K562 (cell line): ENCODE data around the gene DOK3. TPM values are rescaled to one million over a fixed set of nuclear protein-coding genes. Genes with fewer than 3 reads are reported as not detected.

Experiments
- ATAC-seq: fragments of 200-7000 bp; cut with Tn5 transposase; 3 replicates; pipeline ENCODE4 v1.9.1; 2020; ENCODE audit warnings: moderate library complexity
- BruUV-seq: library from RNA; stranded (reverse); fragments of 400-500 nt; replicated peaks from 2 replicates; lab custom pipeline; 2021; lab: Mats Ljungman, UMichigan
- CTCF ChIA-PET: fragments of 300-600 bp; formaldehyde crosslinking; extraction: SDS; loops from one replicate; lab custom pipeline; 2021; ENCODE audit warnings: low intra/inter-chr PET ratio; lab: Yijun Ruan, JAX
- POLR2A ChIA-PET: fragments of 300-600, 350-650 bp; sonication (Branson Sonifier 250); formaldehyde crosslinking; extraction: SDS; loops from one replicate; lab custom pipeline; 2021; ENCODE audit warnings: antibody characterized with exemption, inconsistent platforms; lab: Yijun Ruan, JAX
- DNase-seq, 4 experiments: peaks; one replicate each; pipeline versions ENCODE4 v3.0.0 to v3.0.0-alpha.2; 2011 to 2018; ENCODE audit warnings: low spot score in 3 of 4, mixed read lengths in 3 of 4; ENCODE audit errors: extremely low read depth in 1 of 4
- FAIRE-seq: peaks from 2 replicates; lab custom pipeline; 2011; peaks lifted over from hg19 to GRCh38; lab: Jason Lieb, UNC
- H2AFZ ChIP-seq: 2 replicates; pipeline ENCODE4 v1.6.0; 2011; ENCODE audit warnings: low read depth, low read length, control low read depth, inconsistent platforms
- H3K27ac ChIP-seq: fragments of 200-600 bp; 3 replicates; pipeline ENCODE4 v1.8.0; 2011; ENCODE audit warnings: low read depth, mild to moderate bottlenecking, control low read depth, inconsistent platforms, low read length, moderate library complexity, mixed read lengths; ENCODE audit errors: extremely low read depth
- H3K27me3 ChIP-seq, 2 experiments: fragments of 300-600 bp in 1 of 2; 2 replicates in 1 of 2; 3 replicates in 1 of 2; pipeline versions ENCODE4 v1.6.0 to v1.8.0; 2011; ENCODE audit warnings: inconsistent platforms in 2 of 2, low read length in 2 of 2, mild to moderate bottlenecking in 1 of 2, mixed read lengths in 1 of 2, moderate library complexity in 1 of 2; ENCODE audit not compliant: control insufficient read depth in 2 of 2, insufficient read depth in 2 of 2
- H3K36me3 ChIP-seq: fragments of 300-600 bp; 3 replicates; pipeline ENCODE4 v1.8.0; 2011; ENCODE audit warnings: mild to moderate bottlenecking, low read length, inconsistent platforms; ENCODE audit not compliant: control insufficient read depth, insufficient read depth
- H3K4me1 ChIP-seq, 2 experiments: fragments of 200-600 bp in 1 of 2; replicated peaks in 1 of 2; 2 replicates in 1 of 2; 3 replicates in 1 of 2; pipeline versions ENCODE4 v1.5.1 to v1.8.0; 2011; ENCODE audit warnings: inconsistent platforms in 2 of 2, low read length in 2 of 2, mild to moderate bottlenecking in 1 of 2, mixed read lengths in 1 of 2, moderate library complexity in 1 of 2; ENCODE audit not compliant: control insufficient read depth in 2 of 2, insufficient read depth in 2 of 2
- H3K4me2 ChIP-seq: 2 replicates; pipeline ENCODE4 v1.6.1; 2011; ENCODE audit warnings: low read length, control low read depth, inconsistent platforms, mixed read lengths; ENCODE audit not compliant: insufficient read depth
- H3K4me3 ChIP-seq: fragments of 200-600 bp; sonication (generic), shearing (Covaris generic); 2 replicates; pipeline ENCODE4 v1.5.1; 2016; ENCODE audit warnings: control low read depth, inconsistent platforms
- H3K79me2 ChIP-seq: fragments of 200-600 bp; 3 replicates; pipeline ENCODE4 v1.8.0; 2011; ENCODE audit warnings: low read length, inconsistent platforms; ENCODE audit not compliant: control insufficient read depth, insufficient read depth
- H3K9ac ChIP-seq, 2 experiments: 2 replicates each; pipeline versions ENCODE4 v1.6.0 to v1.6.1; 2011; ENCODE audit warnings: low read depth in 2 of 2, low read length in 2 of 2, control low read depth in 1 of 2, inconsistent platforms in 1 of 2, mild to moderate bottlenecking in 1 of 2, mixed read lengths in 1 of 2; ENCODE audit not compliant: insufficient read depth in 1 of 2
- H3K9me1 ChIP-seq: one replicate; pipeline ENCODE4 v1.6.0; 2011; ENCODE audit warnings: inconsistent platforms, mild to moderate bottlenecking, low read length, moderate library complexity; ENCODE audit not compliant: control insufficient read depth, insufficient read depth
- H3K9me3 ChIP-seq: replicated peaks from 2 replicates; pipeline ENCODE4 v1.5.1; 2011; ENCODE audit warnings: low read depth, low read length, inconsistent platforms; ENCODE audit not compliant: control insufficient read depth, insufficient read depth
- H4K20me1 ChIP-seq: replicated peaks from 2 replicates; pipeline ENCODE4 v1.6.1; 2011; ENCODE audit warnings: low read length, inconsistent platforms, mixed read lengths; ENCODE audit not compliant: control insufficient read depth, insufficient read depth
- BDP1 ChIP-seq: IDR thresholded peaks from 3 replicates; pipeline ENCODE4 v1.6.1; 2011; ENCODE audit not compliant: insufficient read length, insufficient read depth
- DACH1 ChIP-seq: fragments of 450-650 bp; IDR thresholded peaks from 2 replicates; pipeline ENCODE4 v1.6.1; 2018; ENCODE audit not compliant: partially characterized antibody
- HCFC1 ChIP-seq: IDR thresholded peaks from 2 replicates; pipeline ENCODE4 v1.6.1; 2012; ENCODE audit warnings: low read depth, low read length, improper control_type of control experiment
- HDGF ChIP-seq: fragments of 450-650 bp; IDR thresholded peaks from 2 replicates; pipeline ENCODE4 v1.6.1; 2016
- HNRNPL ChIP-seq: fragments of 200-400 bp; formaldehyde crosslinking; IDR thresholded peaks from 2 replicates; pipeline ENCODE4 v1.6.1; 2017; ENCODE audit warnings: low read depth, mild to moderate bottlenecking, low read length
- ID3 ChIP-seq, 2 experiments: fragments of 250-450 bp in 1 of 2; fragments of 450-650 bp in 1 of 2; sonication (Bioruptor Pico) in 1 of 2; IDR thresholded peaks; 2 replicates each; pipeline versions ENCODE4 v1.6.1 to v1.8.0; 2016 to 2021; ENCODE audit warnings: mild to moderate bottlenecking in 2 of 2, moderate library complexity in 2 of 2, missing compliant biosample characterization in 1 of 2, missing genetic modification characterization in 1 of 2
- MEF2A ChIP-seq: IDR thresholded peaks from 2 replicates; pipeline ENCODE4 v1.6.1; 2011; ENCODE audit warnings: low read depth, mild to moderate bottlenecking, low read length, moderate library complexity; ENCODE audit not compliant: control insufficient read depth
- MXI1 ChIP-seq: IDR thresholded peaks from 2 replicates; pipeline ENCODE4 v1.6.1; 2011; ENCODE audit warnings: low read depth, mild to moderate bottlenecking, improper control_type of control experiment, low read length
- NFIX ChIP-seq: fragments of 250-450 bp; sonication (Bioruptor Pico); IDR thresholded peaks from 2 replicates; pipeline ENCODE4 v1.4.0; 2020; ENCODE audit warnings: low read depth, mild to moderate bottlenecking, moderate library complexity
- NFXL1 ChIP-seq: fragments of 450-650 bp; formaldehyde crosslinking; IDR thresholded peaks from 2 replicates; pipeline ENCODE4 v1.4.0; 2021; ENCODE audit warnings: mild to moderate bottlenecking
- PHF21A ChIP-seq: fragments of 450-650 bp; IDR thresholded peaks from 2 replicates; pipeline ENCODE4 v1.6.1; 2017; ENCODE audit warnings: low read depth, borderline replicate concordance
- PHTF2 ChIP-seq: fragments of 250-450 bp; sonication (Bioruptor Pico); IDR thresholded peaks from 2 replicates; pipeline ENCODE4 v1.5.0; 2021; ENCODE audit warnings: mild to moderate bottlenecking
- SOX6 ChIP-seq: fragments of 450-650 bp; IDR thresholded peaks from 2 replicates; pipeline ENCODE4 v1.6.1; 2014; ENCODE audit warnings: mild to moderate bottlenecking
- SRSF1 ChIP-seq: fragments of 200-400 bp; formaldehyde crosslinking; IDR thresholded peaks from 2 replicates; pipeline ENCODE4 v1.6.1; 2017; ENCODE audit warnings: mild to moderate bottlenecking, low read depth, low read length, moderate library complexity
- STAG1 ChIP-seq: sonication (generic); formaldehyde crosslinking; IDR thresholded peaks from 2 replicates; pipeline ENCODE4 v1.5.0; 2020; ENCODE audit warnings: missing genetic modification reagents, borderline replicate concordance
- ZBTB9 ChIP-seq: fragments of 450-650 bp; formaldehyde crosslinking; IDR thresholded peaks from 2 replicates; pipeline ENCODE4 v1.4.0; 2020; ENCODE audit warnings: mild to moderate bottlenecking, moderate library complexity
- ZNF24 ChIP-seq: fragments of 450-650 bp; IDR thresholded peaks from 2 replicates; pipeline ENCODE4 v1.6.1; 2016
- ZNF3 ChIP-seq: fragments of 250-450 bp; sonication (Bioruptor Pico); IDR thresholded peaks from 2 replicates; pipeline ENCODE4 v1.5.0; 2021; ENCODE audit warnings: mild to moderate bottlenecking, moderate library complexity
- ZNF436 ChIP-seq: fragments of 250-450, 450-650 bp; sonication (Bioruptor Pico); formaldehyde crosslinking; IDR thresholded peaks from 2 replicates; pipeline ENCODE4 v1.7.0; 2020; ENCODE audit warnings: mild to moderate bottlenecking
- WGBS: fragments of 100-300 bp; shearing (Covaris generic); methylation state at CpG from one replicate; pipeline ENCODE4 v1.1.6; 2016; ENCODE audit warnings: low coverage, mixed read lengths; ENCODE audit not compliant: insufficient coverage; ENCODE audit errors: missing lambda C conversion rate; 5-methylcytosine and 5-hydroxymethylcytosine counted together
- in situ Hi-C: fragments of 300-500 bp; cut with MboI; formaldehyde crosslinking; loops from 4 replicates; pipeline ENCODE4 v1.15.0; 2018; ENCODE audit warnings: inconsistent platforms, mixed read lengths
- intact Hi-C: fragments of 100-400 bp; cut with micrococcal nuclease; formaldehyde crosslinking; loops from 2 replicates; pipeline ENCODE4 v1.14.2; 2022
- polyA plus RNA-seq, 8 experiments: library from polyadenylated mRNA; depleted of rRNA in 4 of 8; stranded (reverse) in 5 of 8; unstranded in 3 of 8; fragments of >200 nt; fragmentation: Nextera tagmentation in 2 of 8; fragmentation: Illumina TruSeq in 1 of 8; extraction: Ambion mirVana in 2 of 8; extraction: Trizol in 1 of 8; gene quantifications; 2 replicates each; pipeline versions ENCODE4 v1.2.1 to v1.2.3, GENCODE V29; 2011 to 2014; ENCODE audit warnings: inconsistent platforms in 1 of 8, missing spikeins in 1 of 8
- total RNA-seq, 7 experiments: library from RNA; depleted of rRNA in 6 of 7; stranded (reverse); fragments of >200 nt in 6 of 7; fragmentation: Illumina TruSeq in 2 of 7; extraction: Trizol in 2 of 7; gene quantifications; 2 replicates each; pipeline versions ENCODE4 v1.2.1 to v1.2.3, GENCODE V29; 2011 to 2021; ENCODE audit warnings: low replicate concordance in 1 of 7
- TF ChIP-seq, protein P1 (sequence below): fragments of 250-450 bp; sonication (Bioruptor Pico); IDR thresholded peaks from 2 replicates; pipeline ENCODE4 v1.5.0; 2022; ENCODE audit warnings: mild to moderate bottlenecking

Gene DOK3
- total and polyA plus RNA-seq, 9 of the 15 experiments (the other 6 are each of a cell fraction or from before 2014, with no cell fraction given), result 1.3 to 23.0 (median 8.0) TPM

DNA sequence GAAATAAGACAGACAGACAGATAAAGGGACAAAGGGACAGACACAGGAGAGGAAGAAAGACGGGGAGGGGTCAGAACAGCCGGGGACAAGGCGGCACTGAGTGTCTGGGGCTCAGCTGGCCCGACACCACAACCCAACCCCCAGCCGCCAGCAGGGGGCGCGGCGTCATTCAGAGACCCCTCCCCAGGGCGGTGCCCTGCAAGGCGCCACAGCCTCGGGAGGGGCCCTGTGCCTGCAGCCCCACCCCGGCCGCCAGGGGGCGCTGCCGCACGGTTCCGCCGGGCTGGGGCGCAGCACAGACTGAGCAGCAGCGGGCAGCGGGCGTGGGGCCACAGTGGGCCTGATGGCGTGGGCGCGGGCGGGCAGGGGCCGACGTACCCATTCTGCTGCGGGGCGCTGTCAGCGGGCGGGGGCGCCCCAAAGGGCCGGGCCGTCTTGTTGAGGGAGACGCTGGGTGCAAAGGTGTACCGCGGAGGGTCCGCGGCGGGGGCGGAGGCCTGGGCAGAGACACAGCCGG lies 18.1 kb downstream of the DOK3 start:
- H4K20me1 ChIP-seq, result peaks cover 3% of the 10 kb centered on the region; the same call in 1 of the 2 replicates
- 2% methylated on average over 18 of the region's 43 CpGs for WGBS
- H2AFZ ChIP-seq, result no peak overlapping the region
- H3K4me3 ChIP-seq, result no peak overlapping the region
- H3K9ac ChIP-seq, result no peak overlapping the region
- no TSS peak for BruUV-seq
- intact Hi-C loops (loop anchor here (1.0 kb wide), 1 partner anchor 10 kb away; no protein-coding TSS in a partner anchor), in situ Hi-C loops (no loop called here)
- peaks cover 38% of the 10 kb centered on the region for H3K79me2 ChIP-seq
- peaks cover 40 to 79% of the 10 kb centered on the region in 2 experiments for H3K4me1 ChIP-seq
- 0 out of 2 replicates have a peak overlapping the region, but pooled peaks have one; percentile 6 for H3K4me2 ChIP-seq
- ChIA-PET POLR2A (interaction anchor here (1.0 to 4.0 kb wide), 9 partner anchors 10 to 37 kb away, joined by 3 to 21 read pairs (median 7); partner anchors contain the start of genes DBN1 and DOK3), CTCF (interaction anchor here (0.6 to 2.2 kb wide), 3 partner anchors 9 to 19 kb away, joined by 3 to 19 read pairs (median 4); no protein-coding TSS in a partner anchor)
- H3K9me3 ChIP-seq, result no peaks in the 10 kb centered on the region
- no peaks in the 10 kb centered on the region for H3K27me3 ChIP-seq
- peak overlapping the region; percentile 23; the same call in 1 of the 3 replicates for H3K27ac ChIP-seq
- H3K9me1 ChIP-seq, result no peaks in the 10 kb centered on the region
- DNase-seq, result peak; percentile 94 to 97 (median 96)
- peaks cover 84% of the 10 kb centered on the region; the same call in 2 of the 3 replicates for H3K36me3 ChIP-seq
- ATAC-seq, result peak; percentile 87
- peak; percentile 70 for FAIRE-seq
- no peak for TF ChIP-seq ZNF436
- TF ChIP-seq MEF2A, result no peak
- TF ChIP-seq DACH1, result peak; percentile 74
- TF ChIP-seq, protein P1, sequence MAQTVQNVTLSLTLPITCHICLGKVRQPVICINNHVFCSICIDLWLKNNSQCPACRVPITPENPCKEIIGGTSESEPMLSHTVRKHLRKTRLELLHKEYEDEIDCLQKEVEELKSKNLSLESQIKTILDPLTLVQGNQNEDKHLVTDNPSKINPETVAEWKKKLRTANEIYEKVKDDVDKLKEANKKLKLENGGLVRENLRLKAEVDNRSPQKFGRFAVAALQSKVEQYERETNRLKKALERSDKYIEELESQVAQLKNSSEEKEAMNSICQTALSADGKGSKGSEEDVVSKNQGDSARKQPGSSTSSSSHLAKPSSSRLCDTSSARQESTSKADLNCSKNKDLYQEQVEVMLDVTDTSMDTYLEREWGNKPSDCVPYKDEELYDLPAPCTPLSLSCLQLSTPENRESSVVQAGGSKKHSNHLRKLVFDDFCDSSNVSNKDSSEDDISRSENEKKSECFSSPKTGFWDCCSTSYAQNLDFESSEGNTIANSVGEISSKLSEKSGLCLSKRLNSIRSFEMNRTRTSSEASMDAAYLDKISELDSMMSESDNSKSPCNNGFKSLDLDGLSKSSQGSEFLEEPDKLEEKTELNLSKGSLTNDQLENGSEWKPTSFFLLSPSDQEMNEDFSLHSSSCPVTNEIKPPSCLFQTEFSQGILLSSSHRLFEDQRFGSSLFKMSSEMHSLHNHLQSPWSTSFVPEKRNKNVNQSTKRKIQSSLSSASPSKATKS (CRISPR knock-in tag), result no peak
- TF ChIP-seq BDP1, result no peak
- TF ChIP-seq NFXL1, result no peak
- TF ChIP-seq HCFC1, result peak; percentile 42
- TF ChIP-seq ZNF3 (CRISPR knock-in tag), result no peak
- TF ChIP-seq PHTF2 (CRISPR knock-in tag), result no peak
- TF ChIP-seq SOX6, result peak; percentile 62
- no peak for TF ChIP-seq PHF21A
- no peak for TF ChIP-seq NFIX (CRISPR knock-in tag)
- peak; percentile 93 for TF ChIP-seq HNRNPL
- peak; percentile 67; the same call in 1 of the 2 replicates for TF ChIP-seq ZBTB9 (CRISPR knock-in tag)
- 0 out of 2 replicates have a peak, but pooled peaks have one; percentile 32 for TF ChIP-seq ZNF24
- TF ChIP-seq MXI1, result 0 out of 2 replicates have a peak, but pooled peaks have one; percentile 20
- TF ChIP-seq SRSF1, result no peak
- TF ChIP-seq ID3 (CRISPR knock-in tag; IDR thresholded peaks at IDR 0.05), result no peak
- peak; percentile 60; the same call in 1 of the 2 replicates for TF ChIP-seq ID3 (tag; IDR thresholded peaks at IDR 0.05)
- peak; percentile 62; the same call in 1 of the 2 replicates for TF ChIP-seq HDGF
- TF ChIP-seq STAG1 (CRISPR knock-in tag), result peak; percentile 69; the same call in 1 of the 2 replicates
